Adrenal gland (tissue), 12 donors: ENCODE measurements around the gene PITX1. TPM values are rescaled to one million over a fixed set of nuclear protein-coding genes. Genes with fewer than 3 reads are reported as not detected.

Source experiments
- DNase-seq, 7 donors: peaks; one replicate each; pipeline ENCODE4 v3.0.0-alpha.2; 2019 to 2020
- H3K27ac ChIP-seq, 5 donors: fragments of 200-600 bp; sonication (generic) in 4 of 5; 1 replicate in 3 of 5; 2 replicates in 2 of 5; pipeline versions ENCODE4 v1.5.1 to v1.8.0; 2016 to 2020; ENCODE audit warnings: mild to moderate bottlenecking in 1 of 5
- H3K27me3 ChIP-seq: fragments of 200-600 bp; 2 replicates; pipeline ENCODE4 v1.8.0; 2021
- H3K36me3 ChIP-seq, 2 donors: fragments of 200-600 bp; replicated peaks in 1 of 2; 1 replicate in 1 of 2; 2 replicates in 1 of 2; pipeline versions ENCODE4 v1.5.1 to v1.8.0; 2018 to 2022
- H3K4me1 ChIP-seq, 2 donors: fragments of 200-600 bp; replicated peaks in 1 of 2; 1 replicate in 1 of 2; 2 replicates in 1 of 2; pipeline versions ENCODE4 v1.5.1 to v1.8.0; 2018 to 2021
- H3K4me3 ChIP-seq, 4 donors: fragments of 200-600 bp; sonication (generic) in 3 of 4; one replicate each; pipeline ENCODE4 v1.5.1; 2016 to 2018
- H3K9me3 ChIP-seq, 3 donors: fragments of 200-600 bp; sonication (generic) in 1 of 3; replicated peaks in 1 of 3; 1 replicate in 2 of 3; 2 replicates in 1 of 3; pipeline versions ENCODE4 v1.5.1 to v1.8.0; 2016 to 2021
- POLR2A ChIP-seq, 2 donors: fragments of 450-650 bp; IDR thresholded peaks; one replicate each; pipeline ENCODE4 v1.6.1; 2017; ENCODE audit warnings: antibody characterized with exemption in 2 of 2, mild to moderate bottlenecking in 2 of 2, moderate library complexity in 1 of 2
- WGBS, 4 donors: extraction: QIAGEN DNeasy Blood & Tissue Kit in 2 of 4; methylation state at CpG; one replicate each; pipeline versions ENCODE4 v1.1.5 to v1.1.7; 2013 to 2017; 5-methylcytosine and 5-hydroxymethylcytosine counted together
- intact Hi-C, 2 donors: fragments of 100-400 bp; cut with DNase I; formaldehyde crosslinking; loops; one replicate each; pipeline versions ENCODE4 v1.14.1 to v1.15.0; 2022 to 2023
- polyA plus RNA-seq, 3 donors: library from polyadenylated mRNA; stranded (reverse); fragments of 200-250 nt in 2 of 3; fragments of 350-450 nt in 1 of 3; fragmentation: Illumina TruSeq in 1 of 3; extraction: RNeasy Lipid Tissue Mini Kit (QIAGEN cat#74804) in 1 of 3; gene quantifications; one replicate each; pipeline ENCODE4 v1.2.3, GENCODE V29; 2013 to 2014
- total RNA-seq, 9 donors: library from RNA; depleted of rRNA in 4 of 9; stranded (reverse); fragments of >200 nt in 4 of 9; fragments of 120-200 nt in 1 of 9; fragmentation: NEBNext Ultra II Directional in 1 of 9; extraction: Animal tissue kit (Norgen Biotek cat#: 25700) in 1 of 9; gene quantifications; one replicate each; pipeline versions ENCODE4 v1.1.0 to v1.2.4, GENCODE V29; 2013 to 2023
- TF ChIP-seq, protein P1 (sequence below), 6 experiments: fragments of 450-650 bp in 4 of 6; fragments of 200-600 bp in 2 of 6; sonication (generic) in 1 of 6; IDR thresholded peaks; 1 replicate in 5 of 6; 2 replicates in 1 of 6; pipeline versions ENCODE4 v1.5.1 to v1.8.0; 2016 to 2021; ENCODE audit warnings: antibody characterized with exemption in 6 of 6, mild to moderate bottlenecking in 2 of 6, moderate library complexity in 1 of 6
- donor health status: healthy with polysubstance abuse.
- donor health status: Bipolar disorder and iron deficiency.
- donor health status: DM: yes; HTN: yes; CAD: no.
- donor health status: DM: no; HTN: no; CAD: no.
- donor health status: DM: no; HTN: no; CAD: no.
- donor health status: DM: yes; HTN: yes; CAD: no.

Gene PITX1
- total and polyA plus RNA-seq, 12 donors, result 0.18 to 6.7 (median 0.71) TPM

DNA sequence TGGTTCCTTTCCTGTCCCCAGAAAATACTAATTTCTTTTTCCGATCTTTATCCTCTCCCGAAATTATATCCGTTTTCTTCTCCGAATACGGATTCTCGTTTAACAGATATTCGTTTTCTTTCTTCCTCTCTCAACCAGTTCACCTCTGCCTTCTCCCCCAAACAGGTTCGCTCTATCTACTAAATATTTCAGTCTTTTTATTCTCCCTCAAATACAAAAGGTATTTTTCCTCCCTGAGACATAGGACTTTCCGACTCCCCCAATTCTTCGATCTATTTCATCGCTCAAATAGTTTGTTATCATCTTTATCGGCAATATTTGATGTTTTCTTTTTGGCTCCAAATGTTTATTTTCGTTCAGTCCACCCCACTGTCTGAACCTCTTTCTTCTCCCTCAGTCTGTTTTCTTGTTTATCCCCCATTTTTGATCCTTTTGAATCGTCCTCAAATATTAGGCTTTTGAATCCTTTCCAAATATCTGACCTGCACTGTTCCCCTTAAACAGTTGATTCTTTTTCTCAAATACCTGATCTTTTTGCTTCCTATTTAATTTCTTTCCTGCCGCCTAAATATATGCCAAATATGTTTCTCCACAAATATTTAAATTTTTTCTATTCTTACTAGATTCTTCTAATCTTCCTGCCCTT, 4.4 kb downstream of the PITX1 start:
- intact Hi-C loops, result loop anchor here in 1 of 2 donors (10.0 kb wide), 1 partner anchor 295 kb away; no protein-coding TSS in a partner anchor
- no peak overlapping the region for H3K27ac ChIP-seq
- H3K4me1 ChIP-seq, result peaks cover 24 to 33% of the 10 kb centered on the region in 2 donors
- no peak for DNase-seq
- H3K27me3 ChIP-seq, result peaks cover 74% of the 10 kb centered on the region
- H3K36me3 ChIP-seq, result no peaks in the 10 kb centered on the region
- TF ChIP-seq POLR2A (IDR thresholded peaks at IDR 0.05), result no peak
- TF ChIP-seq, protein P1, sequence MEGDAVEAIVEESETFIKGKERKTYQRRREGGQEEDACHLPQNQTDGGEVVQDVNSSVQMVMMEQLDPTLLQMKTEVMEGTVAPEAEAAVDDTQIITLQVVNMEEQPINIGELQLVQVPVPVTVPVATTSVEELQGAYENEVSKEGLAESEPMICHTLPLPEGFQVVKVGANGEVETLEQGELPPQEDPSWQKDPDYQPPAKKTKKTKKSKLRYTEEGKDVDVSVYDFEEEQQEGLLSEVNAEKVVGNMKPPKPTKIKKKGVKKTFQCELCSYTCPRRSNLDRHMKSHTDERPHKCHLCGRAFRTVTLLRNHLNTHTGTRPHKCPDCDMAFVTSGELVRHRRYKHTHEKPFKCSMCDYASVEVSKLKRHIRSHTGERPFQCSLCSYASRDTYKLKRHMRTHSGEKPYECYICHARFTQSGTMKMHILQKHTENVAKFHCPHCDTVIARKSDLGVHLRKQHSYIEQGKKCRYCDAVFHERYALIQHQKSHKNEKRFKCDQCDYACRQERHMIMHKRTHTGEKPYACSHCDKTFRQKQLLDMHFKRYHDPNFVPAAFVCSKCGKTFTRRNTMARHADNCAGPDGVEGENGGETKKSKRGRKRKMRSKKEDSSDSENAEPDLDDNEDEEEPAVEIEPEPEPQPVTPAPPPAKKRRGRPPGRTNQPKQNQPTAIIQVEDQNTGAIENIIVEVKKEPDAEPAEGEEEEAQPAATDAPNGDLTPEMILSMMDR (IDR thresholded peaks at IDR 0.05), result no peak
- WGBS, 4 donors, result 15 to 23% (median 16%) methylated on average over 15 of the region's 15 CpGs
- H3K9me3 ChIP-seq, result no peaks in the 10 kb centered on the region
- H3K4me3 ChIP-seq, result no peak overlapping the region

DNA sequence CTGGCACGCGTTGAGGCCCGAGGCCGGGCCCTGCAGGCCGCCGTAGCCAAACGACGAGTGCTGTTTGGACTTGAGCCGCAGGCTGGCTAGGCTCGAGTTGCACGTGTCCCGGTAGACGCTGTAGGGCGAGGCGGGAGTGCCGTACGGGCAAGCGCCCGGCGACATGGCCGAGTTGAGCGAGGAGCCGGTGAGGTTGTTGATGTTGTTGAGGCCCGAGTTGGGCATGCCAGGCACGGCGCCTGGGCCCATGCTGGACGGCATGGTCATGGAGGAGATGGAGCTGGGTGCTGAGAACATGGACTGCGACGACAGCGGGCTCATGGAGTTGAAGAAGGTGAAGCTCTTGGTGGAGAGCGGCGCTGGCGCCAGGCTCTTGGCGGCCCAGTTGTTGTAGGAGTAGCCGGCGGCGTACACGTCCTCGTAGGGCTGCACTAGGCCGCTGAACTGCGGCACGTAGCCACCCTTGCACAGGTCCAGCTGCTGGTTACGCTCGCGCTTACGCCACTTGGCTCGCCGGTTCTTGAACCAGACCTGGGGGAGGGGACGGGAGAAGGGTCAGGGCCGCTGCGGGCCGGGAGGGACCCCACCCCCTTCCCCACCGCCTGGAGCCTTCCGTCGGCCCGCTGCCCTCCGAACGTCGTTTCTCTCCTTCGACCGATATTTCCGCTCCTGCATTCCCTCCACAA, 5.1 kb downstream of the PITX1 start:
- TF ChIP-seq POLR2A (IDR thresholded peaks at IDR 0.05), result no peak
- TF ChIP-seq, protein P1 (IDR thresholded peaks at IDR 0.05), result no peak
- H3K27me3 ChIP-seq, result peaks cover 71% of the 10 kb centered on the region
- H3K4me3 ChIP-seq, result no peak overlapping the region
- no peak for DNase-seq
- 13 to 22% (median 16%) methylated on average over 32 to 62 of the region's 62 CpGs for WGBS, 4 donors
- intact Hi-C loops, result no loop called here
- no peak overlapping the region for H3K27ac ChIP-seq
- H3K4me1 ChIP-seq, result peaks cover 20 to 27% of the 10 kb centered on the region in 2 donors
- no peaks in the 10 kb centered on the region for H3K36me3 ChIP-seq
- H3K9me3 ChIP-seq, result no peaks in the 10 kb centered on the region

DNA sequence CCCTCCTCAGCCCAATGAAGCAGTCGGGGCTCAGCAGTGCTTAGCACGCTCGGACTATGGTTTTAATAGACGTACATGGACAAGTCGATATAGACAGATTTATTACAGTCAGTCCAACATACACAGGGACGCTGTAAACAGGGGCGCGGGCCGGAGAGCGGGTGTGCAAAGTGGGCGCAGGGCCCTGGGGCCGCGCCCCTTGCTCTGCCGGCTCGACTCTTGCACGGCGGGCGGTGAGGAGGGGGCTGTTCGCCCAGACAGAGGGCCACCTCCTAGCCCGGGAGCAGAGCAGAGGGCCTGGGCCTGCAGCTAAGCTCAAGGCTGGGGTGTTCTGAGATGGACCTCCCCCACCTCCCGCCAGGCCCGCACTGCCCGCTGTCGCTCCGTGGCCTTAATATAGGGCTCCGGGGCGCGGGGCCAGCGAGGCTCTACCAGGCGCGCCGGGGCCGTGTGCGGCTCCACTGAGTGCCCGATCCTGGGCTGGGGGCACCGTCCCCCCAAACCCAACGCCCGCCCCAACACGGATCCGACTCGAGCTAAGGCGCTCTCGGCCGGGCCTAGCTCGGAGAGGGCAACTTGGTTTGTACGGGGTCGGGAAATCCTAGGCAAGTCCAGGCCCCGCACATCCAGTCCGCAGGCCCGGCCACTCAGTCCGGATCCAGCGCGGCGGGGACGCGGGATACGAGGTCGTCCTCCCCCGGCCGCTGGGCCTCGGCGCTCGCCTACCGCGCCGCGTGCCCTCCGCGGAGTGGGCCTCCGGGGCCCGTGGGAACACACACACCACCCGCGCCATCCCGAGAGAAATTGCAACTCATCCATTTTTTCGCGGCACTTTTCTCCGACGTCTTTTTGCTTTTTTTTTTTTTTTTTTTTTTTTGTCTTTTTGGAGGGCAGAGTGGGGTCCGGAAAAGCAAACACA, 6.1 kb downstream of the PITX1 start:
- Histone ChIP-seq H3K9me3 (no peaks in the 10 kb centered on the region), H3K27me3 (peaks cover 62% of the 10 kb centered on the region), H3K36me3 (no peaks in the 10 kb centered on the region), H3K27ac (no peak overlapping the region), H3K4me3 (no peak overlapping the region), H3K4me1 (peaks cover 12 to 19% of the 10 kb centered on the region in 2 donors)
- DNase-seq, result no peak
- 15 to 19% (median 17%) methylated on average over 30 to 79 of the region's 79 CpGs for WGBS, 4 donors
- intact Hi-C loops, result no loop called here
- TF ChIP-seq POLR2A (IDR thresholded peaks at IDR 0.05), result no peak
- TF ChIP-seq, protein P1 (IDR thresholded peaks at IDR 0.05), result no peak

DNA sequence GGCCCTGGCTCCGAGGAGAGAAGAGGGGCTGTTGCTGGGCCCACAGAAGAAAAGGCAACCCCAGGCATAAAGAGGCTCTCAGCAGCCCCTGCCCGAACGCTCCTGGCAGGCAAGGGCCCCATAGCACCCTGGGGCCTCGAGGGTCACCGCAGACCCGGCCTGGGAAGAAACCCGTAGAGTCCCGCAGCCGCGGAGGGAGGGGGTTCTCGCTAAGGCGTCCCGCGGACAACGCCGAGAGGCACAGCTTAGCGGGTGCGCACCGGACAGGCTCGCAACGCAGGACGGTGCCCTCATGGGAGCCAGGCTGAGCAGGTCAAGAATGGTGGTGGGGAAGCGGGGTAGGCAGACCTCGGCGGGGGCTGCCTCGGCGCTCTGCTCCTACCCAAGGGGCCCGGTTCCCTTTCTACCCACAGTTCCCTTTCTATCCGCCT, 6.7 kb downstream of the PITX1 start:
- intact Hi-C loops, result no loop called here
- Histone ChIP-seq H3K9me3 (no peaks in the 10 kb centered on the region), H3K36me3 (no peaks in the 10 kb centered on the region), H3K27ac (no peak overlapping the region), H3K4me3 (no peak overlapping the region), H3K4me1 (peaks cover 7 to 12% of the 10 kb centered on the region in 2 donors), H3K27me3 (peaks cover 57% of the 10 kb centered on the region)
- no peak for DNase-seq
- no peak for TF ChIP-seq POLR2A (IDR thresholded peaks at IDR 0.05)
- TF ChIP-seq, protein P1 (IDR thresholded peaks at IDR 0.05), result no peak
- 41 to 63% (median 50%) methylated on average over 1 to 29 of the region's 29 CpGs for WGBS, 4 donors
